Upper lobe of left lung (tissue), 6 donors: ENCODE measurements around the gene CADPS. TPM values are rescaled to one million over a fixed set of nuclear protein-coding genes. Genes with fewer than 3 reads are reported as not detected.

Source experiments
- ATAC-seq, 2 donors: fragments of 200-7000 bp; cut with Tn5 transposase; one replicate each; pipeline ENCODE4 v1.9.1; 2022; ENCODE audit warnings: mild to moderate bottlenecking in 2 of 2, moderate library complexity in 2 of 2; ENCODE audit not compliant: low FRiP score in 2 of 2
- DNase-seq, 2 donors: peaks; one replicate each; pipeline ENCODE4 v3.0.0-alpha.2; 2019 to 2020
- H3K27ac ChIP-seq, 4 donors: fragments of 200-600 bp; sonication (generic); one replicate each; pipeline ENCODE4 v1.5.1; 2016 to 2019
- H3K27me3 ChIP-seq, 4 donors: fragments of 200-600 bp; sonication (generic); one replicate each; pipeline ENCODE4 v1.5.1; 2017 to 2019
- H3K36me3 ChIP-seq, 4 donors: fragments of 200-600 bp; sonication (generic); one replicate each; pipeline ENCODE4 v1.5.1; 2016 to 2019
- H3K4me1 ChIP-seq, 4 donors: fragments of 200-600 bp; sonication (generic); one replicate each; pipeline ENCODE4 v1.5.1; 2018 to 2019
- H3K4me3 ChIP-seq, 4 donors: fragments of 200-600 bp; sonication (generic); one replicate each; pipeline ENCODE4 v1.5.1; 2017 to 2019; ENCODE audit warnings: mild to moderate bottlenecking in 2 of 4, moderate library complexity in 1 of 4
- H3K9me3 ChIP-seq, 4 donors: fragments of 200-600 bp; sonication (generic); one replicate each; pipeline ENCODE4 v1.5.1; 2018 to 2019
- EP300 ChIP-seq, 4 donors: sonication (generic); formaldehyde crosslinking; IDR thresholded peaks; one replicate each; pipeline ENCODE4 v1.5.1; 2017; ENCODE audit warnings: antibody characterized with exemption in 4 of 4, control low read depth in 2 of 4
- POLR2A ChIP-seq, 4 donors: fragments of 450-650 bp; IDR thresholded peaks; one replicate each; pipeline ENCODE4 v1.5.1; 2016 to 2017; ENCODE audit warnings: antibody characterized with exemption in 4 of 4, mild to moderate bottlenecking in 2 of 4
- POLR2AphosphoS5 ChIP-seq, 2 donors: sonication (generic); formaldehyde crosslinking; IDR thresholded peaks; one replicate each; pipeline ENCODE4 v1.5.1; 2017; ENCODE audit warnings: antibody characterized with exemption in 2 of 2
- WGBS, 2 donors: methylation state at CpG; one replicate each; pipeline ENCODE4 v1.1.5; 2017 to 2018; 5-methylcytosine and 5-hydroxymethylcytosine counted together
- total RNA-seq, 6 donors: library from RNA; depleted of rRNA in 4 of 6; stranded (reverse); fragments of >200 nt in 4 of 6; gene quantifications; one replicate each; pipeline versions ENCODE4 v1.1.0 to v1.2.1, GENCODE V29; 2016 to 2021
- TF ChIP-seq, protein P1 (sequence below), 6 experiments: fragments of 450-650 bp in 4 of 6; fragments of 200-600 bp in 2 of 6; sonication (generic) in 2 of 6; IDR thresholded peaks; one replicate each; pipeline ENCODE4 v1.5.1; 2016 to 2019; ENCODE audit warnings: antibody characterized with exemption in 6 of 6
- donor health status: DM: no; HTN: no; CAD: no; lungs with moderate emphysema.
- donor health status: DM: no; HTN: yes; CAD: no; lungs with severe emphysema.

Gene CADPS
- total RNA-seq, 6 donors from 2014 or later: 0.29 to 1.5 (median 1.2) TPM; not detected in 3

DNA sequence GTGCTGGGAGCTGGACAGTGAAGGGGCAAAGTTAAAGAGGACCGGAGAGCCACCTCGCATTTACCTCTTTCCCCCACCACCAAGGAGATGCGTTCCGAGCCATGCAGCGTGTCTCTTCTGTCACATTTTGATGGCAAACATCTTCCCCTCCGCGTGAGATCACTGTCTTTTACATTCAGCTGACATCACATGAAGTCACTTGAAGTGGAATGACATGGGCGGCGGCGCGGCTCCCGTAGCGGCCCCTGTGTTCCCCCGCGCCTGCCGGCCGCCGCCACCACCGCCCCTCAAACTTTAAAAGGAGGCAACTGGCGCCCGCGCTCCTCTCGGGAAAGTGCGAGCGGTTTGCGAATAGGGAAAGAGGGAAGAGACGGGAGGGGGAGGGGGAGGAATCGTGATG, 502.0 kb downstream of the CADPS start, which contains the start of gene FEZF2:
FEZF2 (minus strand) TSS at position 336 of the 400 bp plus-strand sequence. CDS start 682 bp downstream, outside the sequence.
- Histone ChIP-seq H3K27ac (no peak within 1 kb of the TSS), H3K4me3 (peak within 1 kb of the TSS in 3 of 4 donors; percentile 15 to 37 (median 19)), H3K27me3 (peaks cover 0 to 95% (median 48%) of the 10 kb centered on the region in 4 donors), H3K9me3 (no peaks in the 10 kb centered on the region), H3K4me1 (peaks cover 16 to 52% (median 36%) of the 10 kb centered on the region in 4 donors), H3K36me3 (no peaks in the 10 kb centered on the region)
- DNase-seq: peak in 1 of 2 donors; percentile 72
- TF ChIP-seq POLR2A (IDR thresholded peaks at IDR 0.05) (no peak), POLR2AphosphoS5 (IDR thresholded peaks at IDR 0.05) (no peak), EP300 (IDR thresholded peaks at IDR 0.05) (no peak)
- TF ChIP-seq, protein P1, sequence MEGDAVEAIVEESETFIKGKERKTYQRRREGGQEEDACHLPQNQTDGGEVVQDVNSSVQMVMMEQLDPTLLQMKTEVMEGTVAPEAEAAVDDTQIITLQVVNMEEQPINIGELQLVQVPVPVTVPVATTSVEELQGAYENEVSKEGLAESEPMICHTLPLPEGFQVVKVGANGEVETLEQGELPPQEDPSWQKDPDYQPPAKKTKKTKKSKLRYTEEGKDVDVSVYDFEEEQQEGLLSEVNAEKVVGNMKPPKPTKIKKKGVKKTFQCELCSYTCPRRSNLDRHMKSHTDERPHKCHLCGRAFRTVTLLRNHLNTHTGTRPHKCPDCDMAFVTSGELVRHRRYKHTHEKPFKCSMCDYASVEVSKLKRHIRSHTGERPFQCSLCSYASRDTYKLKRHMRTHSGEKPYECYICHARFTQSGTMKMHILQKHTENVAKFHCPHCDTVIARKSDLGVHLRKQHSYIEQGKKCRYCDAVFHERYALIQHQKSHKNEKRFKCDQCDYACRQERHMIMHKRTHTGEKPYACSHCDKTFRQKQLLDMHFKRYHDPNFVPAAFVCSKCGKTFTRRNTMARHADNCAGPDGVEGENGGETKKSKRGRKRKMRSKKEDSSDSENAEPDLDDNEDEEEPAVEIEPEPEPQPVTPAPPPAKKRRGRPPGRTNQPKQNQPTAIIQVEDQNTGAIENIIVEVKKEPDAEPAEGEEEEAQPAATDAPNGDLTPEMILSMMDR (IDR thresholded peaks at IDR 0.05): no peak
- WGBS, 2 donors: 3 to 7% methylated on average over 25 to 28 of the region's 28 CpGs
- ATAC-seq: no peak

DNA sequence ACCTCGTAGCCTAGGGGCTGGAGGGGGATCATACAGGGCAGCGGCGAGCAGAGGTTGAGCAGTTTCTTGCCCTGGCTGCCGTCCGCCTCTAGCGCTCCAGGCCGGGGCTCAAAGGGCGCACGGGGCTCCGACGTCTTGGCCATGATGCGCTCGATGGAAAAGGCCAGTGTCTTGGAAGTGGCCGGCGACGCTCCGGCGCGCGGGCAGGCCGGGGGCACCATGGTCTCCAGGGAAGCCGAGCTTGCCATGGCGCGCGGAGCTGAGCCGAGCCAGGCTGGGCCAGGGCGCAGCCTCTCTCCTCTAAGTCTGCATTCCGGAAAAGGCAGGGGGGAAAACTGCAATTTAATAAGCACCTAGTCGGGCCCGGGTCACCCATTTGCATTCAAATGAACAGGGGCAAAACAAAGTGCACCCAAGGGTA, 502.6 kb downstream of the CADPS start:
- H3K27me3 ChIP-seq: peaks cover 0 to 96% (median 48%) of the 10 kb centered on the region in 4 donors
- no peak overlapping the region for H3K4me3 ChIP-seq
- WGBS, 2 donors: 0 to 2% methylated on average over 2 to 25 of the region's 30 CpGs

DNA sequence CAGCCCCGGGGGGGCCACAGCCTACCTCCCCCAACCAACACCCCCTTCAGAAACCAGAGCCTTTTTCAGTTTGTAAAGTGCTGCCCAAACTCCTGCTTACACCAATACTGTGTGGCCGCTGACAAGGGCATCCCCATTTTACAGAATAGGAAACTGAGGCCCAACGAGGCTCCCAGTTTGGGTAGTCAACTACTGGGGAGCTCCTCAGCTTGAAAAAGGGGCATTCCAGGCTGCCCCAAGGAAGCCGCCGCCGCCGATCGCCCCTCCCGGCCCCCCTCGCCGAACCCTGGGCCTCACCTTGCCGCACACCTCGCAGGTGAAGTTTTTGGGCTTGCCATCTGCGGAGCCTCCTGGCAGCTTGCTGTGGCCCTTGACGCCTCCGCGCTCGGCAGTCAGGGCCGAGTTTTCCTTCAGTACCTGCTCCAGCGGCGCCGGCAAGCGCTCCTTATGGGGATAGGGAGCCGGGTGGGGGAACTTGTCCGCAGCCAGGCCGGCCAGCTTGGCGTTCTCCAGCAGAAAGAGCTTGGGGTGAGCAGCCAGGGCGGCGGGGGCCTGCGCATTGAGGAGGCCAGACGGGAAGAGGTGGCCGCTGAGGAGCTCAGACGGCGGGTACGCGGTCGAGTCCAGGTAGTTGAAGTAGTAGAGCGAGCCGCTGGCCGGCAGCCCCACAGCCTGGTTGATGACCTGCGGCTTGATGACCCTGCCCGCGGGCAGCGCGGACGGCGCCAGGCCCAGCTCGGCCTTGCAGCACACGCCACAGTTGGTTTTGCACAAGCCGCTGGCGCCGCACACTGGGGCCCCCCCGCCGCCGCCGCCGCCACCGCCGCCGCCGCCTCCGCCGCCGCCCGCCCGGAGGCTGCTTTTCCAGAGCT, 503.3 kb downstream of the CADPS start:
- DNase-seq: peak in 1 of 2 donors; percentile 80
- Histone ChIP-seq H3K4me1 (peaks cover 16 to 53% (median 36%) of the 10 kb centered on the region in 4 donors), H3K36me3 (no peaks in the 10 kb centered on the region), H3K9me3 (no peaks in the 10 kb centered on the region), H3K27me3 (peaks cover 0 to 91% (median 43%) of the 10 kb centered on the region in 4 donors), H3K4me3 (peak overlapping the region in 1 of 4 donors; percentile 8), H3K27ac (no peak overlapping the region)
- no peak for ATAC-seq
- TF ChIP-seq, protein P1 (IDR thresholded peaks at IDR 0.05): no peak
- TF ChIP-seq POLR2A (IDR thresholded peaks at IDR 0.05) (no peak), EP300 (IDR thresholded peaks at IDR 0.05) (no peak), POLR2AphosphoS5 (IDR thresholded peaks at IDR 0.05) (no peak)
- 0 to 7% methylated on average over 2 to 43 of the region's 66 CpGs for WGBS, 2 donors

More for the DNA sequence above, 502.6 kb downstream of the CADPS start:
- no peaks in the 10 kb centered on the region for H3K36me3 ChIP-seq
- TF ChIP-seq POLR2AphosphoS5 (IDR thresholded peaks at IDR 0.05) (no peak), EP300 (IDR thresholded peaks at IDR 0.05) (no peak), POLR2A (IDR thresholded peaks at IDR 0.05) (no peak)
- TF ChIP-seq, protein P1 (IDR thresholded peaks at IDR 0.05): no peak
- peak in 1 of 2 donors; percentile 70 for DNase-seq
- H3K9me3 ChIP-seq: no peaks in the 10 kb centered on the region
- no peak for ATAC-seq
- no peak overlapping the region for H3K27ac ChIP-seq
- H3K4me1 ChIP-seq: peaks cover 16 to 53% (median 36%) of the 10 kb centered on the region in 4 donors

DNA sequence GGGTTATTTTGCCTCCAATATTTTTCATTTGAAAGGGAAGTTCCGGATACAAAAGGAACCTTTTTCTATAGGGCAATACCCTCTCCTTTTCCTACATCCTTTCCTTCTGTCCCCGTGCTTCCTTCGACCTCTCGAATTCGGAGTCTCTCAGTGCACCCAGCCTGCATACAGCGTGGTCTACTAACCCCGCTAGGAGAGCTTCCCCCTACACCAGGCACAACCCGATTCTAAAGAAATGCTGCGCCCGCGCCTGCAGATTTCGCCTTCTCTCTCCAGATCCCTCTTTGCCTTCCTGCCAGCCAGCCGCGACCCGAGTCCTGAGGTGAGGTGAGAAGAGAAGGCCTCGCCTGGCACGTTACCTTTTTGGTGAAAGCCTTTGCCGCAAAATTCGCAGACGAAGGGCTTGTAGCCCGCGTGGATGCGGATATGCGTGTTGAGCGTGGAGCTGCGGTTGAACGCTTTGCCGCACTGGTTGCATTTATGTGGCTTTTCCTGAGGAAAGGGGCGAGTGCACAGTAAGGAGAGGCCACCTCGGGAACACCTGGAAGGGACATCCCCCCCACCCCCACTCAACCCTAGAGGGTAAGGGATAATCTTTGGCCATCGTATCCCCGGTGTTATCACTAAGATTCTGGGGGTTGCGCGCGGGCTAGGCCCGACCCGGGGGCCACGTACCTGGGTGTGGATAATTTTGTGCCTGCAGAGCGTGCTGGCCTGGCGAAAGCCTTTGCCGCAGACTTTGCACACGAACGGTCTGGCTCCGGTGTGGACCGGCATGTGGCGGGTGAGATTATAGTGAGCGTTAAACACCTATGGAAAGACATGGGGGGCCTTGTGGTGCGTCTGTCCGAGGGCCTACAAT, 504.1 kb downstream of the CADPS start:
- peak in 1 of 2 donors; percentile 58 for DNase-seq
- Histone ChIP-seq H3K4me3 (no peak overlapping the region), H3K27ac (no peak overlapping the region), H3K36me3 (no peaks in the 10 kb centered on the region), H3K27me3 (peaks cover 0 to 83% (median 40%) of the 10 kb centered on the region in 4 donors), H3K9me3 (no peaks in the 10 kb centered on the region), H3K4me1 (peaks cover 16 to 53% (median 36%) of the 10 kb centered on the region in 4 donors)
- no peak for TF ChIP-seq POLR2AphosphoS5 (IDR thresholded peaks at IDR 0.05)
- TF ChIP-seq, protein P1 (IDR thresholded peaks at IDR 0.05): no peak
- TF ChIP-seq EP300 (IDR thresholded peaks at IDR 0.05): no peak
- no peak for TF ChIP-seq POLR2A (IDR thresholded peaks at IDR 0.05)
- no peak for ATAC-seq
- 8 to 12% methylated on average over 32 to 49 of the region's 49 CpGs for WGBS, 2 donors
